ENCODE data around the gene DNAJC8.

DNA sequence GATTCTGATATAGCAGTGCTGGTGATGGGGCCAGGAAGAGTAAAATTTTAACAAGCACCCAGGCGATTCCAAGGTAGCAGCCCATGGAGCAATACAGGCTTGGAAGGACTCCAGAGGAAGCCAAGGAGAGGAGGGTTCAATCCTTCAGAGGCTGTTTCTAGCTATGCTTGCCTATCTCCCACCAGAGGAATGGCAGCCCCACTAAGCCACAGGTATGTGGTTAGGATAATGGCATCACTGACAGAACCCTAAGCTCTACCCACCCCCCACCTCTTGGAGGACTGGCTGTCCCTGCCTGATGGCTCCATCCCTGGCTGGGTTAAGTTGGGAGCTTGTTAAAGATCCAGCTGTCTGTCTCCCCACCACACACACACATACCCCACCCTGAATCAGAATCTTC is 37.0 kb downstream of the DNAJC8 start:
- no peak for TF ChIP-seq YY1 (IDR thresholded peaks at IDR 0.05; ENCODE audit: insufficient read depth, insufficient read length)
- no peak for TF ChIP-seq ZNF274 (IDR thresholded peaks at IDR 0.05; ENCODE audit: low read depth, low read length)
- TF ChIP-seq SUZ12 (IDR thresholded peaks at IDR 0.05; ENCODE audit: extremely low read depth, insufficient read depth, insufficient read length): no peak
